ENCODE results near the gene FHIT.

DNA sequence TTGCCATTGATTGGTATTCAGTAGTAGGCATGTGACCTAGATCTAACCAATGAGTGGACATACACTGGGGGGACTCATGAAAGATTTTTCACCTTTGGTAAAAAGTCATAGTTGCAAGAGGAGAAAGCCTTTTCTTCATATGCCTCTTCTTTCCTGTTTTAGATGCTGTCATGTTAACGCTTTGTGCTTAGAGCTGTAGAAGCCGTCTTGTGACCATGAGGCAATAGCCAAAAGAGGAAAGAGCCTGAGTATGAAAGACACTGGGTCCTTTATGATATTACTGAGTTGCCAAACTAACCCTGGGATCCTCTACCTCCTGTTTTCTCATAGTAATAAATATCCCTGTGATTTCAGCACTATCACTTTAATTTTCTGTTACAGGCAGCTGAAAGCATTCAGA, 396.0 kb downstream of the FHIT start:
- TF ChIP-seq POLR2A (IDR thresholded peaks at IDR 0.05; ENCODE audit: low read depth, low read length) (no peak), TAF1 (IDR thresholded peaks at IDR 0.05; ENCODE audit: borderline replicate concordance, low read depth, low read length) (no peak), POLR2AphosphoS5 (IDR thresholded peaks at IDR 0.05; ENCODE audit: low read depth, low read length) (no peak)

Measured in GM12892 (cell line).